Retina (tissue), 1 donor: ENCODE data around the gene AACS.
A peak's percentile ranks its signal among the peaks of the same experiment; 100 is the strongest.
"Not testable (repeated sequence)": the region's sequence is repeated elsewhere in the genome, so short reads cannot be mapped to it uniquely, and the experiment has no call there.

ENCODE experiments used
- DNase-seq: peaks from one replicate; pipeline ENCODE4 v3.0.0-alpha.2; 2016

The AACS gene

DNA sequence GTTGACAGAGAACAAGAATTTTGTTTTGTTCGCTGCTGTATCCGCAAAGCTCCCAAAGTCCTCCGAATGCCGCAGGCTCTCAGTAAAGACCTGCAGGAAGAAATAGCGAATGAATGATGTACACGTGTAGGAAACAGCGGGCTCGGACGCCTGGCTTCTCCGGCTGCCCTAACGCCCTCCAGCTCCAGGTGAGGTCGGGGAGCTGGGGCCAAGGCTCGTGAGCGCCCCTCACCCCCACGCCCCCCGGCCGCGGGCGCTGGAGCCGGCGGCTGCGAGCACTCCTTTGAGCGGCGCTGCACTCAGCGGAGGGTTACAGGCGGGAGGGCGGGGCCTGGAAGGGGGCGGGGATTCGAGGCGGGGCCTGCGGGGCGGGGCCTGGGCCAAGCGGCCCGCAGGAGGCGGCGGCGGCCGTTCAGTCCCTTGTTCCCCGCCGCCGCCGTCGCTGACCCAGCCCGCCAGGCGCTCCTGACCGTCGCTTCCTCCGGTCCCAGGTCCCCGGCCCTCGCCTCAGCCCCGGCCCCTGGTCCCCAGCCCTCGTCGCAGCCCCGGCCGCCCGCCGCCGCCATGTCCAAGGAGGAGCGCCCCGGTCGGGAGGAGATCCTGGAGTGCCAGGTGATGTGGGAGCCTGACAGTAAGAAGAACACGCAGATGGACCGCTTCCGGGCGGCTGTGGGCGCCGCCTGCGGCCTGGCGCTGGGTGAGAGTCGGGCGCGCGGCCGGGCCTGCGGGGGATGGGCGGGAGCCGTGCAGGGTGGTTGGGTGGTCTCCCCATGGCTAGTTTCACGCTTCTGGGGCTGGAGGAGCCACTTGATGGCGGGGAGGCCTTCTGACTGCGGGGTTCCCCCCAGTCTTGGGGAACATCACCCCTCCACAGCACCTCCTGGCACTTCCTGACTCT lies at the start of gene AACS:
Gene AACS, plus strand, starts transcription at position 415 of the 898 bp plus-strand sequence. Its CDS starts 150 bp downstream, at position 565.
- DNase-seq = peak; percentile 88

GRCh38 chr12:125015680-125016310 lies 49.4 kb upstream of the AACS start:
- no peak for DNase-seq

DNA sequence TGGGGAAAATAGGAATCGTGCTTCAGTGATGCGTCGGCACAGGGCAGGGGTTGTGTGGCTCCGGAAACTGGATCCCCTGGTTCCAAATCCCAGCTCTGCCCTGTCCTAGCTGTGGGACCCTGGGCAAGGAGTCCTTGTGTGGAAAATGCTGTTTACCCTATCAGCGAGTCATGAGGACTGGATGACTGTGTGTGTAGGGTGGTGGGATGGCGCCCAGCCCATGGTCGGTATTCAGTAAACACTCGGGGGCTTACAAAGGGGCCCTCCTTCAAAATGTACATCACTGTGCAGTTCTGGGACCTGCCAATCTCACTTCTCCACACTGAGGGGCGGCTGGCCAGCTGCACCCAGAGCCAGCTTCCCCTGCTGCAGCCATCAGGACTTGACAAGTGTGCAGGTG lies 47.4 kb upstream of the AACS start:
- no peak for DNase-seq

DNA sequence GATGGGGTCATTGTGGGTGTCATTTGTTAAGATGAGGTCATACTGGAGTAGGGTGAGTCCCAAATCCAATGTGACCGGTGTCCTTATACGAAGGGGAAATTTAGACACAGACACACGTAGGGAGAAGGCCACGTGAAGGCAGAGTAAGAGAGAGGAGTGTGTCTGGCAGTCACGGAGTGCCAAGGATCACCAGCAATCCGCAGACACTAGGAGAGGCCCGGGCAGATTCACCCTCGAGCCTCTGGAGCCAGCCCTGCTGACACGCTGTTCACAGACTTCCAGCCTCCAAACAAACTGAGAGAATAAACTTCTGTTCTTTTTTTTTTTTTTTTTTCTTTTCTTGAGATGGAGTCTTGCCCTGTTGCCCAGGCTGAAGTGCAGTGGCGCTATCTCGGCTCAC lies 46.9 kb upstream of the AACS start:
- DNase-seq = no peak

DNA sequence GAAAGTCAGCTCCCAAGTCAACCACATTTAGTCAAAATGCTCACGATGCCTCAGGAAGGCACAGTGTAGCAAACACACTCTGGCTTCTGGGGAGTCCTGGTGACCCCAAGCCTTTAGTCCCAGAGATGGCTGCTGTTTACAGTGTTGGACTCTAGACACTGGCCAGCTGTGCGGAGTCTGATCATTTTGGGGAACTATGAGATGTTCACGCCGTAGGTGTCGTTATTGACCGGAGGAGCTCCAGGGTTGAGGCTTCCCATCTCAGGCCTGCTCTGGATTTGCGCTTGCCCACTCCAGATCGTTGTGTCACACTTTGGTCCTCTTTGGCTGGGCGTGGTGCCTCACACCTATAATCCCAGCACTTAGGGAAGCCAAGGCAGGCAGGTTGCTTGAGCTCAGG lies 44.1 kb upstream of the AACS start:
- DNase-seq = no peak

DNA sequence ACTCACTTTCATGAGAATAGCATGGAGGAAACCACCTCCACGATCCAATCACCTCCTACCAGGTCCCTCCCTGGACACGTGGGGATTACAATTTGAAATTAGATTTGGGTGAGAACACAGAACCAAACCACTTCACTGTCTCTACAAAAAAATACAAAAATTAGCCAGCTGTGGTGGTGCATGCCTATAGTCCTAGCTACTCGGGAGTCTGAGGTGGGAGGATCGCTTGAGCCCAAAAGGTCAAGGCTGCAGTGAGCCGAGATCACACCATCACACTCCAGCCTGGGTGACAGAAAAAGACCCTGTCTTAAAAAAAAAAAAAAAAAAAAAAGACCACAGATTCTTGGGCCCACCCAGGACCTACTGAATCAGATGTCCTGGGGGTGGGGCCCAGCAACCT lies 43.5 kb upstream of the AACS start:
- DNase-seq = no peak

- no peak for DNase-seq
Observed at GRCh38 chr12:125023065-125023464, 42.2 kb upstream of the AACS start.

DNA sequence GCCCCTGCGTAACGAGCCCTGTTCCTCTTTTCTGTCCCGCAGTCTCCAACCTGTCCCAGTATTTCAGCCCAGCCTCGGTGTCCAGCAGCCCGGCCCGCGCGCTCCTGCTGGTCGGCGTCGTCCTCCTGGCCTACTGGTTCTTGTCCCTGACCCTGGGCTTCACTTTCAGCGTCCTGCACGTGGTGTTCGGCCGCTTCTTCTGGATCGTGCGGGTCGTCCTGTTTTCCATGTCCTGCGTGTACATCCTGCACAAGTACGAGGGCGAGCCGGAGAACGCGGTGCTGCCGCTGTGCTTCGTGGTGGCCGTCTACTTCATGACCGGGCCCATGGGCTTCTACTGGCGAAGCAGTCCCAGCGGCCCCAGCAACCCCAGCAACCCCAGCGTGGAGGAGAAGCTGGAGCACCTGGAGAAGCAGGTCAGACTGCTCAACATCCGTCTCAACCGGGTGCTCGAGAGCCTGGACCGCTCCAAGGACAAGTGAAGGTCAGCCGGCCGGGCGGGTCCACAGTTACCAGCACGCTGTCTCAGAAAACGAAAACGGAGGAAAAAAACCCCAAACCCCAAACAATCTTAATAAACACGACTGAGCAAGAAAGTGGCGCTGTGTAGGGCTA lies 40.2 kb upstream of the AACS start:
- no peak for DNase-seq

GRCh38 chr12:125025606-125026235 lies 39.5 kb upstream of the AACS start:
- DNase-seq = no peak

DNA sequence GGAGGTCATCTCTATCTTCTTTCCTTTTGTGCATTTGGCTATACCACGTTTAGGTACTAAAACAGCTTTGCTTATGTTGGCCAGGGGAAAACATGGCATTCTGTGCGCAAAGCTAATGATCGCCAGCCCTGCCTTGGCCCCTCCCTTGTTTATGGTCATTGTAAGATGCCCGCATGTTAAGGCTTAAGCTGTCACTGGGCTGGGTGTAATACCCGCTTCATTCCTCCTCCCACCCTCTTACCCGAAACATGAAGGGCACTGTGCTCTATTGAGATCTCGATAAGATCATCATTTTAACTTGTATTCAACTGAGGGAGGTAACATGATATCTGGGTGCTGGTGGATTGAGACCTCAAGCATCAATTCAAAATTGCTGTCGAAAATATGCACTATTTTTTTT lies 37.1 kb upstream of the AACS start:
- DNase-seq = no peak

DNA sequence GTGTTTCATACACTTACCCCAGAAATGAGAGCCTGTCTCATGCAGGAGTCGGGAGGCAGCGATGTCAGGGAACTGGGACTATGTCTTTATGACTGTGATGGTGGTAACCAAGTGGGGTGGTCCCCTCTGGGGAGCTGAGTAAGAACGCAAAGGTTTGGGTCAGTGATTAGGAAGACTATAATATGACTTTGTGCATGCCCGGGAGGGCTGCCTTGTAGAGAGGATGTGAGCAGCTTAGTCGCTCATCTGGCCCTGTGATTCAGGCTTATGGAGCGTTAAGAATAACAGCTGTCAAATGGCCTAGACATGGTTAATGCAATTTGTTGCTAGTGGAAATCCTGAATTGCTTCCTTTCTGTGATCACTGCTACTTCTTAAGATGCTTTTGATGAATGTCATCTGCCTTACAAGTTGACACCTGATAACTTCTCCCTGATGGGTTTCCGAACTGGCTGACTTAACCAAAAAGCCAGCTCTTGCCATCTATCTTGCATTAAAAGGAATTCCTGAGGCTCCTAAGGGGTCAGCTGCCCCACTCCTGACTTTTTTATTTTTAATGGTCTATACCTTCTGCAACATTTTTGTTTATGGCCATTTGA lies 35.4 kb upstream of the AACS start:
- DNase-seq = peak; percentile 53

DNA sequence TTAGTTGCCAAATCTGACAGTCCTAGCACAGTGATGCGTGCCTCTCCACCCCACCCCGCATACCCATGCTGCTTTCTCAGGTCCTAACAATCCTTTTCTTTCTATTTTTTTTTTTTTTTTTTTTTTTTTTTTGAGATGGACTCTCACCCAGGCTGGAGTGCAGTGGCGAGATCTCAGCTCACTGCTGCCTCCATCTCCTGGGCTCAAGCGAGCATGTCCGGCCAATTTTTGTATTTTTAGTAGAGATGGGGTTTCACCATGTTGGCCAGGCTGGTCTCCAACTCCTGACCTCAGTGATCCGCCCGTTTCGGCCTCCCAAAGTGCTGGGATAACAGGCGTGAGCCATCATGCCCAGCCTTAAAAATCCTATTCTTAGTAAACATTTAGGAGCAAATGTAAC lies 33.8 kb upstream of the AACS start:
- not testable (repeated sequence) for DNase-seq

GRCh38 chr12:125032466-125033152 lies 32.6 kb upstream of the AACS start:
- no peak for DNase-seq

- no peak for DNase-seq
Observed at GRCh38 chr12:125033288-125033687, 31.9 kb upstream of the AACS start.

DNA sequence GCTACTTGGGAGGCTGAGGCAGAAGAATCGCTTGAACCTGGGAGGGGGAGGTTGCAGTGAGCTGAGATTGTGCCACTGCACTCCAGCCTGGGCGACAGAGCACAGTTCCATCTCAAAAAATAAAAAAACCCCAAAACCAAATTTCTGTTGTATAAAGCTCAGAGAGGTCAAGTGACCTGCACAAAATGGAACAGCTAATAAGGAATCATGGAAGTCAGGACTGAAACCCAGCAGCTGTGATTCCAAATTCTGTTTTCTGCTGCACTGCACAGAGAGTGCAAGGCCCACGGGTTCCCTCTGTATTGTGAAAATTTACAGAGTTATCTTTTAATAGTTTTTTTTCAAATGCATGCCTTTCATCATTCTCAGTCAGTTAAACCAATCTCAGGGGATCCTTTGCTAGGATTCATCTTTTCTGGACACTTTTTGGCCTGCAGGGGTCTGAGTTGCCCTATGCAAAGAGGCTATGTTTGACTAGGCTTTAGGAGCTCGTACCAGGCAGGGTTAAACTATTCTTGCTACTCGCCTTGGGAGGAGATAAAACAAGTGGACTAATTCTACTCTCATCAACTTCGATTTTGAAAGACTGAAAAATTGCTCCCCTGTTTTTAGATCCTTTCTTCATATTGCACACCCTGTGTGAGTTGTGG lies 26.1 kb upstream of the AACS start:
- no peak for DNase-seq

- no peak for DNase-seq
Observed at GRCh38 chr12:125049093-125049458, 16.2 kb upstream of the AACS start.

DNA sequence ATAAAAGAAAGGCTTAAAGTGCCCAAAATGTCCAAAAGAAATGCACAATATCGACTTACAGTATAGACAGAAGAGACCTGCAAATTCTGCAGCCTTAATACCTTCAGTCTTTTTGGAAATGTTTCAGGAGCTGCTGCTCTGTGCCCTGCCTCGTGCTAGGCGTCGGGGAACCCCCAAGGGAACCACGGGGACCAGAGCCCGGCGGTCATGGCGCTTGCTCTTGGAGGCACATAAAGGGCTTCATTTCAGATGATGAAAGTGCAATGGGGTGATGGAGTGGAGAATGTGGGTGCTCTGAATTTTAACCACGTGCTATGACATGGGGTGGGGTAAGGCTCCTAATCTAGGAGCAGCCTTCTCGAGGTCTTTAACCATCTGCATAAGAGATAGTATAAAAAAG lies 14.8 kb upstream of the AACS start:
- DNase-seq = no peak

- DNase-seq = no peak
Observed at GRCh38 chr12:125050868-125051267, 14.4 kb upstream of the AACS start.

DNA sequence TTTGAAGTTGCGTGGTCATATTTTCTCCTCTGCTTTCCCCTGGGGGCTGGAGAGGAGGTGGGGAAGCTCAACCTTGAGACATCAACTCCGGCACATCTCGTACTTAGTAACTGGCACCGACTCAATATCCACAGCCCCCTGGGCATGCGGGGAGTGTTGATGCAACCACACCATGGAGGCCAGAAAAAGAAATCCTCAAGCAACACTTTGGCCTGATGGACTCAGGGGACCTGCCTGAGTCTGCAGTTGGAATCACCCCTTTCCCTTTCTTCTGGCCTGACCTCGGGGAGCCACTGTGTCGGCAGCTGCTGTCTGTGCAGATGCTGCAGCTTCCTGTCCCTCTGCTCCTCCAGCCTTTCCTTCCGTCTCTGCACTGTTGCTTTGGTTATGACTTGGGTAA lies 11.4 kb upstream of the AACS start:
- DNase-seq = no peak

DNA sequence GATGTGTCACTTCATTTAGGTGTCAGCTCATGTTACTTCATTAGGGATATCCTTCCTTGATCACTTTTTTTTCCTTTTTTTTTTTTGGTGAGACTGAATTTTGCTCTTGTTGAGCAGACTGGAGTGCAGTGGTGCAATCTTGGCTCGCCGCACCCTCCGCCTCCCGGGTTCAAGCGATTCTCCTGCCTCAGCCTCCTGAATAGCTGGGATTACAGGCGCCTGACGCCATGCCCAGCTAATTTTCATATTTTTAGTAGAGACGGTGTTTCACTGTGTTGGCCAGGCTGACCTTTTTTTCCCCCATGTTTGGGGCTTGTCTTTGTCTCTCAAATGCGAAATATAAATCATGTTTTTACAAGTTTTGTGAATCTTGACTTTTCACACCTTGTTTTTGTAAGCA lies 9.6 kb upstream of the AACS start:
- no peak for DNase-seq

GRCh38 chr12:125056306-125056705 lies 8.9 kb upstream of the AACS start:
- no peak for DNase-seq

- DNase-seq = no peak
Observed at GRCh38 chr12:125057708-125058107, 7.5 kb upstream of the AACS start.
